IMR-90 (cell line): ENCODE measurements around the gene TTC28. TPM values are rescaled to one million over a fixed set of nuclear protein-coding genes. Genes with fewer than 3 reads are reported as not detected.

Source experiments
- ATAC-seq: fragments of 200-7000 bp; cut with Tn5 transposase; 2 replicates; pipeline ENCODE4 v1.9.1; 2020; ENCODE audit warnings: low read depth, mild to moderate bottlenecking, moderate library complexity
- BruUV-seq: library from RNA; stranded (reverse); fragments of 400-500 nt; replicated peaks from 2 replicates; lab custom pipeline; 2021; lab: Mats Ljungman, UMichigan
- CTCF ChIA-PET: fragments of 300-600 bp; formaldehyde crosslinking; extraction: SDS; loops from one replicate; lab custom pipeline; 2021; ENCODE audit warnings: antibody characterized with exemption; lab: Yijun Ruan, JAX
- POLR2A ChIA-PET: fragments of 300-600 bp; sonication (Branson Sonifier 250); formaldehyde crosslinking; loops from one replicate; lab custom pipeline; 2022; ENCODE audit warnings: antibody characterized with exemption; ENCODE audit not compliant: unreplicated experiment; lab: Charles Lee
- DNase-seq: peaks from one replicate; pipeline ENCODE4 v3.0.0; 2013
- H2AFZ ChIP-seq: replicated peaks from 2 replicates; pipeline ENCODE3; 2013; ENCODE audit warnings: low read length, mild to moderate bottlenecking; ENCODE audit not compliant: poor library complexity
- H2AK5ac ChIP-seq: 2 replicates; pipeline ENCODE4 v1.6.1; 2013; ENCODE audit warnings: low read depth, low read length, inconsistent platforms
- H2AK9ac ChIP-seq: replicated peaks from 2 replicates; pipeline ENCODE3; 2013; ENCODE audit warnings: mild to moderate bottlenecking, low read depth, low read length, moderate library complexity; ENCODE audit not compliant: poor library complexity
- H2BK120ac ChIP-seq: 2 replicates; pipeline ENCODE4 v1.6.1; 2013; ENCODE audit warnings: low read depth, low read length, inconsistent platforms
- H2BK15ac ChIP-seq: 3 replicates; pipeline ENCODE4 v1.6.1; 2013; ENCODE audit warnings: low read depth, low read length, inconsistent platforms
- H2BK20ac ChIP-seq: 2 replicates; pipeline ENCODE4 v1.6.1; 2013; ENCODE audit warnings: low read depth, mild to moderate bottlenecking, inconsistent platforms, low read length, moderate library complexity
- H2BK5ac ChIP-seq: 2 replicates; pipeline ENCODE4 v1.6.1; 2013; ENCODE audit warnings: mild to moderate bottlenecking, low read depth, low read length, inconsistent platforms; ENCODE audit not compliant: poor library complexity, severe bottlenecking
- H3K14ac ChIP-seq: replicated peaks from 2 replicates; pipeline ENCODE4 v1.6.1; 2013; ENCODE audit warnings: low read depth, low read length, inconsistent platforms
- H3K18ac ChIP-seq: 2 replicates; pipeline ENCODE4 v1.6.1; 2013; ENCODE audit warnings: low read depth, low read length, control low read depth
- H3K23ac ChIP-seq: 2 replicates; pipeline ENCODE4 v1.6.1; 2013; ENCODE audit warnings: low read depth, low read length, inconsistent platforms
- H3K27ac ChIP-seq: 2 replicates; pipeline ENCODE4 v1.5.1; 2013; ENCODE audit warnings: mild to moderate bottlenecking, control low read depth, low read length; ENCODE audit not compliant: insufficient read depth
- H3K27me3 ChIP-seq: 2 replicates; pipeline ENCODE4 v1.6.1; 2013; ENCODE audit warnings: low read length; ENCODE audit not compliant: control insufficient read depth, insufficient read depth
- H3K36me3 ChIP-seq: 2 replicates; pipeline ENCODE4 v1.6.1; 2013; ENCODE audit warnings: low read length, mixed read lengths; ENCODE audit not compliant: control insufficient read depth, insufficient read depth
- H3K4ac ChIP-seq: 2 replicates; pipeline ENCODE4 v1.6.1; 2013; ENCODE audit warnings: low read depth, low read length, inconsistent platforms
- H3K4me1 ChIP-seq: 2 replicates; pipeline ENCODE4 v1.6.1; 2013; ENCODE audit warnings: low read length, mixed read lengths; ENCODE audit not compliant: control insufficient read depth, insufficient read depth
- H3K4me2 ChIP-seq: 2 replicates; pipeline ENCODE4 v1.6.1; 2013; ENCODE audit warnings: low read depth, mild to moderate bottlenecking, control low read depth, low read length, moderate library complexity
- H3K4me3 ChIP-seq: 2 replicates; pipeline ENCODE4 v1.5.1; 2013; ENCODE audit warnings: low read depth, mild to moderate bottlenecking, control low read depth, low read length, moderate library complexity; ENCODE audit not compliant: insufficient read depth
- H3K56ac ChIP-seq: 2 replicates; pipeline ENCODE4 v1.6.1; 2013; ENCODE audit warnings: low read length, inconsistent platforms; ENCODE audit not compliant: insufficient read depth; ENCODE audit errors: extremely low read depth
- H3K79me1 ChIP-seq, 2 experiments: 2 replicates each; pipeline ENCODE4 v1.6.1; 2013; ENCODE audit warnings: low read length in 2 of 2, inconsistent platforms in 1 of 2, low read depth in 1 of 2
- H3K9ac ChIP-seq: 2 replicates; pipeline ENCODE4 v1.6.1; 2013; ENCODE audit warnings: low read depth, low read length, control low read depth
- H3K9me1 ChIP-seq: 2 replicates; pipeline ENCODE4 v1.6.1; 2013; ENCODE audit warnings: low read length, inconsistent platforms; ENCODE audit not compliant: insufficient read depth
- H3K9me3 ChIP-seq: 2 replicates; pipeline ENCODE4 v1.6.1; 2013; ENCODE audit warnings: low read length; ENCODE audit not compliant: control insufficient read depth, insufficient read depth
- H4K20me1 ChIP-seq: 2 replicates; pipeline ENCODE4 v1.6.1; 2013; ENCODE audit warnings: low read length, inconsistent platforms; ENCODE audit not compliant: insufficient read depth
- H4K5ac ChIP-seq: 2 replicates; pipeline ENCODE4 v1.6.1; 2013; ENCODE audit warnings: mild to moderate bottlenecking, low read depth, low read length, control low read depth
- H4K8ac ChIP-seq, 2 experiments: 2 replicates each; pipeline ENCODE4 v1.6.1; 2013; ENCODE audit warnings: low read depth in 2 of 2, low read length in 2 of 2, control low read depth in 1 of 2, inconsistent platforms in 1 of 2
- H4K91ac ChIP-seq: 2 replicates; pipeline ENCODE4 v1.6.1; 2013; ENCODE audit warnings: low read depth, low read length, inconsistent platforms; ENCODE audit not compliant: insufficient read depth
- CEBPB ChIP-seq: IDR thresholded peaks from 2 replicates; pipeline ENCODE4 v1.6.1; 2012; ENCODE audit warnings: low read depth, low read length, improper control_type of control experiment
- CHD1 ChIP-seq: IDR thresholded peaks from 2 replicates; pipeline ENCODE4 v1.6.1; 2012; ENCODE audit warnings: low read depth, low read length, improper control_type of control experiment
- FOS ChIP-seq: fragments of 150-350 bp; IDR thresholded peaks from 2 replicates; pipeline ENCODE4 v1.6.1; 2016; ENCODE audit warnings: low read depth, low read length
- MAZ ChIP-seq: IDR thresholded peaks from 2 replicates; pipeline ENCODE4 v1.6.1; 2012; ENCODE audit warnings: low read depth, mild to moderate bottlenecking, low read length, improper control_type of control experiment, moderate library complexity, borderline replicate concordance
- NFE2L2 ChIP-seq: fragments of 150-350 bp; IDR thresholded peaks from 2 replicates; pipeline ENCODE4 v1.6.1; 2016; ENCODE audit warnings: low read depth, mild to moderate bottlenecking, low read length
- POLR2A ChIP-seq: IDR thresholded peaks from 2 replicates; pipeline ENCODE4 v1.6.1; 2012; ENCODE audit warnings: mild to moderate bottlenecking, low read depth, low read length
- RAD21 ChIP-seq: IDR thresholded peaks from 2 replicates; pipeline ENCODE4 v1.6.1; 2012; ENCODE audit warnings: low read length, improper control_type of control experiment
- RCOR1 ChIP-seq: IDR thresholded peaks from 2 replicates; pipeline ENCODE4 v1.6.1; 2012; ENCODE audit warnings: mild to moderate bottlenecking, low read length, improper control_type of control experiment; ENCODE audit not compliant: insufficient replicate concordance
- RFX5 ChIP-seq: IDR thresholded peaks from 2 replicates; pipeline ENCODE4 v1.8.0; 2012; ENCODE audit warnings: low read depth, mild to moderate bottlenecking, low read length, moderate library complexity
- SMC3 ChIP-seq: fragments of 150-350 bp; IDR thresholded peaks from 2 replicates; pipeline ENCODE4 v1.6.1; 2016; ENCODE audit warnings: low read depth, mild to moderate bottlenecking, antibody characterized with exemption, low read length, moderate library complexity
- WGBS, 2 experiments: methylation state at CpG; one replicate each; pipeline versions ENCODE4 v1.1.5 to v1.1.7; 2013; ENCODE audit warnings: missing lambda C conversion rate in 2 of 2; ENCODE audit not compliant: insufficient read length in 1 of 2; ENCODE audit errors: extremely low coverage in 2 of 2; 5-methylcytosine and 5-hydroxymethylcytosine counted together
- dilution Hi-C: fragments of 300-500 bp; cut with HindIII; formaldehyde crosslinking; loops from one replicate; pipeline ENCODE4 v1.14.3; 2018; ENCODE audit warnings: low sequenced_read_pairs; ENCODE audit not compliant: unreplicated experiment
- in situ Hi-C: fragments of 300-500 bp; cut with MboI; formaldehyde crosslinking; loops from 3 replicates; pipeline ENCODE4 v1.14.3; 2019; ENCODE audit warnings: low sequenced_read_pairs, inconsistent platforms, mixed read lengths
- intact Hi-C: fragments of 100-400 bp; cut with micrococcal nuclease; formaldehyde crosslinking; loops from 2 replicates; pipeline ENCODE4 v1.10.0; 2022
- polyA plus RNA-seq, 3 experiments: library from polyadenylated mRNA; depleted of rRNA; stranded (reverse); fragments of >200 nt; gene quantifications; 2 replicates each; pipeline ENCODE4 v1.2.3, GENCODE V29; 2012; ENCODE audit warnings: low replicate concordance in 1 of 3
- total RNA-seq: library from RNA; depleted of rRNA; stranded (reverse); fragments of >200 nt; gene quantifications from 2 replicates; pipeline ENCODE4 v1.2.3, GENCODE V29; 2012
- TF ChIP-seq, protein P1 (sequence below): fragments of 150-350 bp; IDR thresholded peaks from 2 replicates; pipeline ENCODE4 v1.6.1; 2017; ENCODE audit warnings: mild to moderate bottlenecking, antibody characterized with exemption, low read length, low read depth
- TF ChIP-seq, protein P2 (sequence below): conservative IDR thresholded peaks from 2 replicates; pipeline ENCODE4 v1.5.1; 2012; ENCODE audit warnings: mild to moderate bottlenecking, low read depth, low read length, improper control_type of control experiment
- TF ChIP-seq, protein P3 (sequence below): fragments of 150-350 bp; IDR thresholded peaks from 2 replicates; pipeline ENCODE4 v1.6.1; 2016; ENCODE audit warnings: low read depth, mild to moderate bottlenecking, low read length, moderate library complexity, borderline replicate concordance

The TTC28 gene
- total and polyA plus RNA-seq, 2 of the 4 experiments (the other 2 are of a cell fraction) = 5.6 to 13.3 TPM

DNA sequence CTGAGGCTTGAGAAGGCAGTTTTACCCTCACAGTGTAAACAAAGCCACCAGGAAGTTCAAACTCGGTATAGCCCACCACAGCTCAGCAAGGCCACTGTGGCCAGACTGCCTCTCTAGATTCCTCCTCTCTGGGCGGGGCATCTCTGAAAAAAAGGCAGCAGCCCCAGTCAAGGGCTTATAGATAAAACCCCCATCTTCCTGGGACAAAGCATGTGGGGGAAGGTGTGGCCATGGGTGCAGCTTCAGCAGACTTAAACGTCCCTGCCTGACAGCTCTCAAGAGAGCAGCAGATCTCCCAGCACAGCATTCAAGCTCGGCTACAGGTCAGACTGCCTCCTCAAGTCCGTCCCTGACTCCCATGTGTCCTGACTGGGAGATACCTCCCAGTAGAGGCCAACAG is 69.7 kb downstream of the TTC28 start:
- Histone ChIP-seq H4K91ac (no peak overlapping the region), H3K23ac (no peak overlapping the region), H3K4me2 (no peak overlapping the region), H3K18ac (no peak overlapping the region), H3K27me3 (no peaks in the 10 kb centered on the region), H3K56ac (no peak overlapping the region), H2BK15ac (no peak overlapping the region), H3K27ac (no peak overlapping the region), H3K9me1 (no peaks in the 10 kb centered on the region), H2AK5ac (no peak overlapping the region), H4K8ac (no peak overlapping the region), H3K9ac (no peak overlapping the region), H2BK20ac (no peak overlapping the region), H3K4me3 (no peak overlapping the region), H2AK9ac (no peak overlapping the region), H2BK120ac (no peak overlapping the region), H3K79me1 (peaks cover 6 to 9% of the 10 kb centered on the region in 2 experiments; a peak in 2 of 4 replicates), H3K4ac (no peak overlapping the region), H2AFZ (no peak overlapping the region), H3K36me3 (no peaks in the 10 kb centered on the region), H2BK5ac (no peak overlapping the region), H4K5ac (no peak overlapping the region), H3K14ac (no peak overlapping the region), H4K20me1 (no peaks in the 10 kb centered on the region), H3K4me1 (peaks cover 4% of the 10 kb centered on the region), H3K9me3 (no peaks in the 10 kb centered on the region)
- BruUV-seq = no TSS peak
- dilution Hi-C loops (no loop called here), in situ Hi-C loops (loop anchor here (10.0 to 25.0 kb wide), 2 partner anchors 425 to 627 kb away; no protein-coding TSS in a partner anchor), intact Hi-C loops (loop anchor here (5.0 to 10.0 kb wide), 3 partner anchors 162 to 545 kb away; partner anchors contain the start of gene CCDC117)
- POLR2A ChIA-PET = no interaction called here
- no peak for TF ChIP-seq FOS
- no peak for TF ChIP-seq RCOR1
- TF ChIP-seq, protein P1, sequence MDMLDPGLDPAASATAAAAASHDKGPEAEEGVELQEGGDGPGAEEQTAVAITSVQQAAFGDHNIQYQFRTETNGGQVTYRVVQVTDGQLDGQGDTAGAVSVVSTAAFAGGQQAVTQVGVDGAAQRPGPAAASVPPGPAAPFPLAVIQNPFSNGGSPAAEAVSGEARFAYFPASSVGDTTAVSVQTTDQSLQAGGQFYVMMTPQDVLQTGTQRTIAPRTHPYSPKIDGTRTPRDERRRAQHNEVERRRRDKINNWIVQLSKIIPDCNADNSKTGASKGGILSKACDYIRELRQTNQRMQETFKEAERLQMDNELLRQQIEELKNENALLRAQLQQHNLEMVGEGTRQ = no peak
- TF ChIP-seq POLR2A = no peak
- TF ChIP-seq RFX5 = no peak
- TF ChIP-seq CHD1 = no peak
- no peak for TF ChIP-seq RAD21
- TF ChIP-seq NFE2L2 = no peak
- TF ChIP-seq, protein P2, sequence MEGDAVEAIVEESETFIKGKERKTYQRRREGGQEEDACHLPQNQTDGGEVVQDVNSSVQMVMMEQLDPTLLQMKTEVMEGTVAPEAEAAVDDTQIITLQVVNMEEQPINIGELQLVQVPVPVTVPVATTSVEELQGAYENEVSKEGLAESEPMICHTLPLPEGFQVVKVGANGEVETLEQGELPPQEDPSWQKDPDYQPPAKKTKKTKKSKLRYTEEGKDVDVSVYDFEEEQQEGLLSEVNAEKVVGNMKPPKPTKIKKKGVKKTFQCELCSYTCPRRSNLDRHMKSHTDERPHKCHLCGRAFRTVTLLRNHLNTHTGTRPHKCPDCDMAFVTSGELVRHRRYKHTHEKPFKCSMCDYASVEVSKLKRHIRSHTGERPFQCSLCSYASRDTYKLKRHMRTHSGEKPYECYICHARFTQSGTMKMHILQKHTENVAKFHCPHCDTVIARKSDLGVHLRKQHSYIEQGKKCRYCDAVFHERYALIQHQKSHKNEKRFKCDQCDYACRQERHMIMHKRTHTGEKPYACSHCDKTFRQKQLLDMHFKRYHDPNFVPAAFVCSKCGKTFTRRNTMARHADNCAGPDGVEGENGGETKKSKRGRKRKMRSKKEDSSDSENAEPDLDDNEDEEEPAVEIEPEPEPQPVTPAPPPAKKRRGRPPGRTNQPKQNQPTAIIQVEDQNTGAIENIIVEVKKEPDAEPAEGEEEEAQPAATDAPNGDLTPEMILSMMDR = no peak
- TF ChIP-seq, protein P3, sequence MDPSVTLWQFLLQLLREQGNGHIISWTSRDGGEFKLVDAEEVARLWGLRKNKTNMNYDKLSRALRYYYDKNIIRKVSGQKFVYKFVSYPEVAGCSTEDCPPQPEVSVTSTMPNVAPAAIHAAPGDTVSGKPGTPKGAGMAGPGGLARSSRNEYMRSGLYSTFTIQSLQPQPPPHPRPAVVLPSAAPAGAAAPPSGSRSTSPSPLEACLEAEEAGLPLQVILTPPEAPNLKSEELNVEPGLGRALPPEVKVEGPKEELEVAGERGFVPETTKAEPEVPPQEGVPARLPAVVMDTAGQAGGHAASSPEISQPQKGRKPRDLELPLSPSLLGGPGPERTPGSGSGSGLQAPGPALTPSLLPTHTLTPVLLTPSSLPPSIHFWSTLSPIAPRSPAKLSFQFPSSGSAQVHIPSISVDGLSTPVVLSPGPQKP = no peak
- TF ChIP-seq SMC3 = no peak
- TF ChIP-seq CEBPB = no peak
- no peak for TF ChIP-seq MAZ
- DNase-seq (no peak), ATAC-seq (no peak)
- CTCF ChIA-PET = no interaction called here
- 90% methylated on average over 2 of the region's 5 CpGs; no CpG with 5 or more reads in 1 of the 2 experiments for WGBS, 2 experiments
